ENCODE data around the gene PRSS50.

Gene PRSS50

GRCh38 chr3:46690798-46691197 lies 26.9 kb downstream of the PRSS50 start:
- DNase-seq (ENCODE audit: low spot score), result no peak

- DNase-seq (ENCODE audit: low spot score), result no peak
These were observed 32.2 kb downstream of the PRSS50 start for GRCh38 chr3:46685446-46685845.

- DNase-seq (ENCODE audit: low spot score), result no peak
These were observed 32.8 kb downstream of the PRSS50 start for GRCh38 chr3:46684891-46685290.

GRCh38 chr3:46682974-46683373 lies 34.7 kb downstream of the PRSS50 start:
- DNase-seq (ENCODE audit: low spot score), result no peak

DNA sequence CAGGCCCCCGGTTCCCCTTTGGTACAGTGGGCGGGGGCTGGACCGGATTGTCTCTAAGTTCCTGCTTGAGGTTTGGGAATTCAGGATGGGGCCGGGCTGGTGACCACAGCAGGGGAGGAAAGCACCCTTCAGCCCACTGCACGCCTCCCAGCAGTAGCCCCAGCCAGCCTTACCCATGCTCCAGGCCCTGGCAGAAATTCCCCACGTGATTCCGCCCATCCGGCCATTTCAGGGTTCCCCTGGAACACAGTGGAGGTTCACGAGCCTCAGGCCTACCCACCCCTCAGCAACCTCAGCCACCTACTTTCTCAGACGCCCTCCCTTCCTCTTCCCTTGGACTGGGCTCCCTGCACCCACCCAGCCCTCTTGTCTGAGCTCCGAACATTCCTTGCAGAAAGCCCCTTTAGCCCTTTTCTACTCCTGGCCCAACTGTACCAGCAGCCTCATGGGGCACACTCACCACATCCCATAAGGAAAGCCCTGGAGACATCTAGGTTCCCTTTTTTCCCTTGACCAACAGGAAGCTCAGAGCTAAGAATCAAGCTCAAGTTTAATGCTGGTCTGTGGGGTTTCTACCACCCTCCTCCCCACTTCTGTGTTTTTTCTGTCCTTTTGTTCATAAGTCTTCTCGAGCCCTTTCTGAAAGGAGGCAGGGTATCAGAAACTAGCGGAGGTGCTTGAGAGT lies 35.7 kb downstream of the PRSS50 start:
- DNase-seq (ENCODE audit: low spot score), result no peak

DNA sequence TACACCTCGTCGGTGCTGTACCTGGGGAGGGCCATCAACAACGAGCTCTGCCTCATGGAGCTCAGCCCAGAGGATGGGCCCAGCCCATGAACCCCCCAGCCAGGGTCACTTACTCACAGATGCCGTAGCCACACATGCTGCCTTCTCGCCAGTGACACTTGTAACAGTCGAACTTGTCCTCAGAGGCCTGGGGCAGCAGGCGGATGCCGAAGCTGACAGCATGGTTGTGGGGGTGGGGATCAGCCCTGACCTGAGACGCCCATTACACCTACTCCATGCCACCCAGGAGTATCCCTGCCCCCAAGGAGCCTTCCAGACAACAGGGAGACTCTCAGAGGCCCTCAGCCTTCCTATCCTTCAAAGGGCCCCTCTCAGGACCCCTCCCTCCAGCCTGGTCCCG lies 36.3 kb downstream of the PRSS50 start:
- DNase-seq (ENCODE audit: low spot score), result no peak

DNA sequence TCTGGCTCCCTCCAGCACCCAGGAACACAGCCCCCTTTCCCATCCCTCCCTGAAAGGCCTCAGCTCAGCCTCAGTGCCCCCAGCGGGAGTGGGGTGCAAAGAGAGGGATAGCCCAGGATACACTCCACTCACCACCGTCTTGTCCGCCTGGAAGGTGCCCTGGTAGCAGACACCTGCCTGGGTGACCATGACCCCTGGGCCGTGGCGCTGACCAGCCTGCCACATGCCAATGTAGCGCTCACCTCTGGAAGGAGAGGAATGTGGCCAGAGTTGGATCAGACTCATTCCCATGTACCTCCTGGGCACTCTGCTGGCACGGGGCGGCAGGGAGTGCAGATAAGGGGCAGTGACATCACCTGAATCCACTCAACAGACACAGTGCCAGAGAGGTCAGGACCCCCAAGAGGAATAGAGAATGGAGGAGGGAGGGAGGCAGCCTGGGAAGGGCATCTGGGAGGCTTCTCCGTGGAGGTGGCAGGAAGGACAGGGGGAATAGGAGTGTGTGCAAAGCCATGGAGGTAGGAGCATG lies 37.3 kb downstream of the PRSS50 start:
- DNase-seq (ENCODE audit: low spot score), result no peak

DNA sequence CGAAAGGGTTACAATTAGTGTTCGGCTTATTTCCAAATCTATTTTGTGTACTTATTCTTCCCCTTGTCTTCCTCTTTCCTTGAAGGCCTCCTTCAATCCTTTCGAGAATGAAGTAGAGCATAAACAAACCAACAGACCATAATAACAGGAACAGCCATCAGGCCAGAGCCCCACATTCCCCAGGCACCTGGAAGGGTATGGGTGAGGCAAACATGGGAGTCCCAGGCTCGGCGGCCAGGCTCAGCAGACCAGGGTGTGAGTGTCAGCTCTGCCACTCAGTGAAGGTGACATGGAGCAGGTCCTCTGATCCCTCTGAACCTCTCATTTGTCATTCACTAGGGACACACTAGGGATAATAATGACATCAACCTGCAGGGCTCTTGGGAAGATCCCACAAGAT lies 38.0 kb downstream of the PRSS50 start:
- DNase-seq (ENCODE audit: low spot score), result no peak

- DNase-seq (ENCODE audit: low spot score), result no peak
These were observed 39.4 kb downstream of the PRSS50 start for GRCh38 chr3:46678280-46678679.

DNA sequence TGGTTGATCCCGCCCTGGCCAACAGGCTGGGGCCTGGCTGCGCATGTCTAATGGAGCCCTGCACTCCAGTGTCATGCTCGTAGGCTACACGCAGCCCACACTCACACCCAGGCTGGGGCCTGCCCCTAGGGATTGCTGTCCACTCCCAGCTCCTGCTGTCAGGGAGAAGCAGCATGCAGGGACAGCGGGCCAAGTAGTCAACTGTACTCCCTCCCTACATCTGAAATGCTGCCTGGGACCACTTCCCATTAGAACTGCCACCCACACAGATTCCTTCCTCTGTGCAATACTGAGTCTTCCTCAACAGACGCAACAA lies 40.3 kb downstream of the PRSS50 start:
- no peak for DNase-seq (ENCODE audit: low spot score)

- DNase-seq (ENCODE audit: low spot score), result no peak
These were observed 40.9 kb downstream of the PRSS50 start for GRCh38 chr3:46676601-46677410.

DNA sequence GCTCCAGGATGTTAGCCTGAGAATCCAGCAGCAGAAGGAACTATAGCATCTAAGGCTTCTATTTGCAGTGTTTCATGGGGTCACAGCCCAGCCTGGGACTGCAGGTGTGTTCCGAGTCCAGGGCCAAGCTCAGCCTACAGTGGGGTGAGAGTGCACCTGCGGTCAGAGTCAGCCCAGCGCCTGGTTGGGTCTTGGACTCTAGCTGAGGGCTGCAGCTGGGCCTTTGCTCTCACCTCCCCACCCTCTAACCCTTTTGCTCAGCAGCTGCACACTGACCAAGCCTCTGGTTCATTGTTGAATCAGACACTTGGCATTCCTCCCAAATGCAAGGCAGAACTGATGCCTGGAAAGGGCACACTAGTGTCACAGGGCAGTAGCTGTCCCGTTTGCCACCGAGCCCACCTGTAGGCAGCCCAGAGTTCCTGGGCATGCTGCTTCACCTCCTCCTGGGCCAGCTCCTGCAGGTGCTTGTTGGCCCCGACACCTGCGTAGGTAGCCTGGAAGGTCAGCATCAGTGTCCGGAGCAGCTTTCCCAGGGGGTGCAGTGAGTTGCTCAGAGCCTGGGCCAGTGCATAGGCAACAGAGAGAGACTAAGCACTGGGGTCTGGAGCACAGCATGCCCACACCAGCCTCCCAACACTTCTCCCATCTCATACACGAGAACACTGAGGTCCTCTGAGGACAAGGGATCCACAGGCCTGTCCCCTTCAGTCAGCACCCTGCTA lies 41.7 kb downstream of the PRSS50 start:
- no peak for DNase-seq (ENCODE audit: low spot score)

GRCh38 chr3:46675426-46675825 lies 42.2 kb downstream of the PRSS50 start:
- DNase-seq (ENCODE audit: low spot score), result no peak

DNA sequence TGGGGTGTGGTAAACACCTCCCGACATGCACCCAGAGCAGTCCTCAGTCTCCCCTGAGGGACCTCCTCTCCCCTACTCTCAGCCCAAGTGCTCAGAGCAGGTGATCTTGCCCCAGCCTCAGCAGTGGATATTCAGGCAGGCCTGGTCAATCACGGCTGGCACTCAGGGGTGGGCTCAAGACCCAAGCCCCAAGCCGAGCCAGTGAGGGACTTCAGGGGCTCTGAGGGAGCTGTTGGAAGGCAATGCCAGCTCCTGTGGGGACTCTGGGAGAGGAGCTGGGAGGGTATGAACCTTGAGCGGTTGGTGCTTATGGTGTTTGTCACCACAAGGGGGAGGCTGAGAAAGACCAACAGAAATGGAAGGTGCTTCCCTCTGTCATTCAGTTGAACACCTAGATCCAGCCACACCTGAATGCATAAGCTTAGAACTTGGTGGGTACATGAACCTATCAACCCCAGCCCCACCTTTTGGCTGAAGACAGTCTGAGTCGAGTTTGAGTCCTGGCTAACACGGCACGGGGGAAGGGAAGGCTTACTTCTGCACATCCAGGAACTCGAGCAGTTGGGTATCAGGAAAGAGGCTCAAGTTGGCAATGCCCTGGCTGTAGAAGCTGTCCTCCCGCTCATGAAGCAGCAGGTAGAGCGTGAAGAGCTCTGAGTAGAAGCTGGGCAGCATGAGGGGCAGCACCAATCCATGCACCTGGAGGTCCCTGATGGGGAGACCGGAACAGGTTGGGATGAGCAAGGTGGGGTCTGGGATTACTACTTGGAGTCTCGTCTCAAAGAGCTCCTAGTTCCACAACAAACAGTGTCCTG lies 43.4 kb downstream of the PRSS50 start:
- DNase-seq (ENCODE audit: low spot score), result no peak

DNA sequence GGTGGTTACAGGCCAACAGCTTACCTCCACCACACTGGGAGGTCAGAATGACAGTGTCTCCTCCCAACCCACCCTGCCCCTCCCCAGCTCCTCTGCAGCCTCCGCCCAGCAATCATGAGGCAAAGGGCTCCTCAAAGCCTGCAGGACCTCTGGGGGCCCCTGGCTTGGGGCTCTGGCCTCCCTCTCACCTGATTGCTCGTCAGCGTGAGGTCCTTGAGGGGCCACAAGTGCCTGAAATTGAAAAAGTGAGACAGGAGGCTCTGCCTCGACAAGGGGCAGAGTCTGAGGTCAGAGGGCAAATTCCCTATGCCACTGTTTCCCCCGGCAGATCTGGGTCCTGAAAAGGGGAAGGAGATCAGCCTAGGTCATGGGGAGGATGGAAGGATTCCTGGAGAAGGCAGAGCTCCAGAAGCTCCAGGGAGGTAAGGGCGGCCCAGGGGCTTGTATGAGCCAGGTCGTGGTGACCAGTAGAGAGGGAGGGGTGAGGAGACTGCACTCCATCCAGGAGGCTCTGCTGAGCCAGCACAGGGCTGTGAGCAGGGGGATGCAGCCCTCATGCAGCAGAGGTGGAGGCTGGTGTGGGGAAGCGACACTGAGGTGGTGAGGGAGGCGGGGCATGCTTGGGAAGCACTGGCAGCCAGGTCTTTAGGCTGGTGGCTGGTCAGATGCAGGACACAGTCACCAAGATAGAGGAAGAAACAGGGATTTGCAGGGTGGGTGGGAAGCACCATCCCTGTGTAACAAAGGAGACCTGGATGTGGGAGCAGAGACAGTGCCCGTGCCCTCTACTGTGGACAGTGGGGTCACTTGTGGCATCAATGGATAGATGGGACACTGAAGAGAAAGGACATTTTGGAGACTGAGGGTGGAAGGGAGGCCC lies 44.3 kb downstream of the PRSS50 start:
- no peak for DNase-seq (ENCODE audit: low spot score)

- DNase-seq (ENCODE audit: low spot score), result no peak
These were observed 45.3 kb downstream of the PRSS50 start for GRCh38 chr3:46672349-46672695.

- DNase-seq (ENCODE audit: low spot score), result peak; percentile 35
These were observed 45.9 kb downstream of the PRSS50 start for GRCh38 chr3:46671541-46672348.

GRCh38 chr3:46670891-46671427 lies 46.7 kb downstream of the PRSS50 start:
- DNase-seq (ENCODE audit: low spot score), result peak; percentile 40

- peak; percentile 24 for DNase-seq (ENCODE audit: low spot score)
These were observed 47.4 kb downstream of the PRSS50 start for GRCh38 chr3:46670000-46670890.

Data from ecto neural progenitor cell (in vitro differentiated cells).